GM21528 (cell line): Measurements from ENCODE around the gene LRRC8E.

ENCODE experiments used
- ATAC-seq: cut with Tn5 transposase; IDR thresholded peaks from one replicate; pipeline ENCODE4 v1.9.1; 2021; ENCODE audit warnings: mild to moderate bottlenecking, moderate library complexity; ENCODE audit not compliant: unreplicated experiment, low FRiP score

LRRC8E gene

DNA sequence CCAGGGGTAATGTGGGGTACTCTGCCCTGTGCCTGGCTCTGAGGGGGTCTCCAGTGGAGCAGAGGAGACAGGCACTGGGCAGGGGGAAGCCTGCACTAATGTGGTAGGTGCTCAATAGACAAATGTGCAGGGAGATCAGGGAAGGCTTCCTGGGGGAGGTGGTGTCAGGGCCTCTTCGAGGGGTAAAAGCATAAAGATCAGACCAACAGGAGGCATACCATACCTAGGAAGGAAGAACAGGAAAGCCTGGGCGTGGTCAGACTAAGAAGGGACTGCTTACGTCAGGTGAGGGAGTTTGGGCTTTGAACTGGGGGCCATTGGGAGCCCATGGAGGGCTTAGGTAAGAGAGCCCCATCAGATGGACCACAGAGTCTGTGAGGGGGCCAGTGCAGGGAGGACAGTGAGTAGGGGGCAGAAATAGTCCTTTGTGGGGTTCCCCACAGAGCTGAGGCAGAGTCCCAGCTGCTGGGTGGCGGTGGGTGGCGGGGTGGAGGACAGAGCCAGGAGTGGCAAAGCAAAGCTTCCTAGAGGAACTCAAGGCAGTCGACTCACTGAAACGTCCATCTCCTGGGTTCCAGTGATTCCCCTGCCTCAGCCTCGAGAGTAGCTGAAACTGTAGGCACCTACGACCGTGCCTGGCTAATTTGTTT is 22.9 kb upstream of the LRRC8E start:
- no peak for ATAC-seq

DNA sequence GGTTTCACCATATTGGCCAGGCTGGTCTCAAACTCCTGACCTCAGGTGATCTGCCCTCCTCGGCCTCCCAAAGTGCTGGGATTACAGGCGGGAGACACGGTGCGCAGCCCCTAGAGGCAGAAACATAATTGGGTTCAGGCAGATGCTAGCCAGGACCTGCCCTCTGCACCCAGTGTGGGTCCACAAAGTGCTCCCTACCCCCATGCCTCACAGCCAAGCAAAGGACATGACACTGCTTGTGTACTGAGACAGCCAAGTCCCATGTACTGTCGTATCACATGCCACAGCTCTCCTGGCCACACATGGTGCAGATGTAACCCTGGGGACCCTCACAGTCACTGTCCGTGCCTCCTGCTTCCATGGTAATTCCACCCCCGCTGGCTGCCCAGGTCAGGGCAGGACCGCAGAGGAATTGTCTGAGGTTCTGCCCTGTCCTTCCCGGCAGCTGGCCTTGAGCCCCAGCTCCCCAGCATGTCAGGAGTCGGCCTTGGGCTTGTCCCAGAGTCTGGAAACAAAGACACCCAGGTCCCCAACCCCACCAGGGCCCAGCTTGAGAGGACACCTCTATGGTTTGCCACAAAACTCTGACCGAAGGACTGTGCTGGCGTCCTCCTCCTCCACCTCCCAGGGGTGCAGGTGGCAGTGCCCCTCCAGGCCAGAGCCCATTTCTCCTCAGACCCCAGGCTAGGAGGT is 21.8 kb upstream of the LRRC8E start:
- ATAC-seq: no peak

DNA sequence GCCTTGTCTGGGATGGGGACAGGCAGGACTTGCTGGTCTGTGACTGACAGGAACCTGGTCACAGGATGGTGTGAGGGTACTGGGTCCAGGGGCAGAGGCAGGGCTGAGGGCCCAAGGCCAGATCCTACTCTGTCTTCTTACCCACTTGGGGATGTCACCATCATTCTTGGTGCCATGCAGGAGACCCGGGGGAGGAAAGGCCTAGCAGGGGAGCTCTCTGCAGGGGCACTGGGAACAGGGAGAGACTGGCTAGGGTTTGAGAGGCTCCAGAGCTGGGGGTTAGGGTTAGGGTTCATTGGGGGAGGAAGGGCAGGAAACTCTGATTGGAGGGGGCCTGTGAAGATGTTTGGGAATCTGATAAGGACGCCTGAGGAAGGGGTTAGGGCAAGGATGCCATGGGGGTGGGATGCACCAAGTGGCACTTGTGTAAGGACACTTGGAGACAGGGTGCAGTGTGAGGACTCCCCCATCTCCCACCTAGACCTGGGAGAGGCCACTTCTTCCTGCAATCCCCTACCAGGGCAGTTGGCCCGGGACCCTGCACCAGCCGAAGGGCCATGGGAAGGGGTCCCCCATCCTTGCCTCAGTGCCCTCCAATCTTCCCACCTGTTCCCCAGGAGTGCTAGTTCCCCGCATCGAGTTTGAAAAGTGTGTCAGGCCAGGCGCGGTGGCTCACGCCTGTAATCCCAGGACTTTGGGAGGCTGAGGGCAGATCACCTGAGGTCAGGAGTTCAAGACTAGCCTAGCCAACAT is 21.0 kb upstream of the LRRC8E start:
- no peak for ATAC-seq

DNA sequence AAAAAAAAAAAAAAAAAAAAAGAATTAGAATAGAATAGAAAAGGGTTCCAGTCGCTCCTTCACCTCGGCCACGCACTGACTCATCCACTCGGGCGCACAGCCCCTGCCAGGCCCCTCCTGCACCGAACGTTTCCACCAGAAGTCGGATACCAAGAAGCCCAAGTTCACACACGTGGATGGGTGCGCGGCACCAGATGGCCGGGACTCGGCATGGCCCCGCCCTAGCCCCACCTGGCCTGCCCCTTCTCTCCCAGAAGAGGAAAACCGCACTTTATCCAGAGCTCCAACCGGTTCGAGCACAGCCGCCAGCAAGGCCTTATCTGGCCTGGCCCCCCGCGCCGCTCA is 20.0 kb upstream of the LRRC8E start:
- ATAC-seq: no peak

DNA sequence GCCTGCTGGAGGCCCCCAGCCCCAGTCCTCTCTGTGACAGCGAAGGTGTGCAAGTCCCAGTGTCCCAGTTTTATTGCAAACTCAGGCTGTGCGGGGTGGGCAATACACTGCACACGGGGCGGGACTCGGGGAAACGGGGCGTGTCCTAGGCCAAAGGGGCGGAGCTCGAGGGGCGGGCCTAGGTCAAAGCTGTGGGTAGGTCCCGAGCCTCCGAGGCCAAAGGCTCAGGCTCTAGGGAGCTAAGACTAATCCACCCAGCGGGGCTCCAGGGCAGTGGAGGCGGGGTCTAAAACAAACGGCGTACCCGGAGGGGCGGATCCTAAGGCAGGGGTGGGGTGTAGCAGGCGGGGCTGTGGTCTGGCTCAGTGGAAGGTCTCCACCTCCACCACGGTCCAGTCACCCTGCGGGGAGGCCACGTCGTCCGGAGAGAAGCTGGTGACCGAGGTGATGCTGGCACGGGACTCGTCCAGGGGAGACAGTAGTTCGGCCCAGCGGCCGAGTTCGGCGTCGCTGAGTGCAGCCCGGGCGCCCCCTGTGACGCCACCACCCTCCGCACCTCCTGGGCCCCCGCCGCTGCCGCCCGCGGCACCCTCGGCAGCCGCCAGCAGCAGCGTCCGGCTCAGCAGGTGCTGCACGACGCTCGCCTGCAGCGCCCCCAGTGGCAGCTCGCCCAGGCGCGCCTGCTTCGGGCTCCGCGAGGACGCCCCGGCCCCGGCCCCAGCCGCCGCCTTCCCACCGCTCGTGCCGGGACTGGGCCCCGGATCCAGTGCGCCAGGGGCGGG is 19.4 kb upstream of the LRRC8E start:
- ATAC-seq: peak; percentile 59

DNA sequence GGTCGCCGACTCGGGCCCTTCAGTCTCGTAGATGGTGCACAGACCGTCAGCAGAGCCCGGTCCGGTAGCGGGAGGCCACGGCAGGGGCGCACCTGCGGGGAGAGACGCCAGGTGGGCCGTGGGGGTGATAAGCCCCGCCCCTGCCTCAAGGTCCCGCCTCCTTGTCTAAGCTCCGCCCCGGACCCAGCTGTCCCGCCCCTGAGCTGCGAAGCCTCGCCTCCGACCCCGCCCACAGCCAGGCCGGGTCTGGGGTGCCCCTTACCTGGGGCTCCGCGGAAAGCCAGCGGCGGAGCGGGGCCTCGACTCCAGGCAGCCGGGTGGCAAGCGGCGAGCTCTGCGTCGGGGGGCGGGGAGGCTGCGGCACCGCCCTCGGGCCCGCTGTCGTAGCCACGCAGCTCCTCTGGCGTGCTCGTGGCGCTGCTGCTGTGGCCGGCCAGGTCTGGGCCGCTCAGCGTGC is 18.8 kb upstream of the LRRC8E start:
- ATAC-seq: peak; percentile 45

DNA sequence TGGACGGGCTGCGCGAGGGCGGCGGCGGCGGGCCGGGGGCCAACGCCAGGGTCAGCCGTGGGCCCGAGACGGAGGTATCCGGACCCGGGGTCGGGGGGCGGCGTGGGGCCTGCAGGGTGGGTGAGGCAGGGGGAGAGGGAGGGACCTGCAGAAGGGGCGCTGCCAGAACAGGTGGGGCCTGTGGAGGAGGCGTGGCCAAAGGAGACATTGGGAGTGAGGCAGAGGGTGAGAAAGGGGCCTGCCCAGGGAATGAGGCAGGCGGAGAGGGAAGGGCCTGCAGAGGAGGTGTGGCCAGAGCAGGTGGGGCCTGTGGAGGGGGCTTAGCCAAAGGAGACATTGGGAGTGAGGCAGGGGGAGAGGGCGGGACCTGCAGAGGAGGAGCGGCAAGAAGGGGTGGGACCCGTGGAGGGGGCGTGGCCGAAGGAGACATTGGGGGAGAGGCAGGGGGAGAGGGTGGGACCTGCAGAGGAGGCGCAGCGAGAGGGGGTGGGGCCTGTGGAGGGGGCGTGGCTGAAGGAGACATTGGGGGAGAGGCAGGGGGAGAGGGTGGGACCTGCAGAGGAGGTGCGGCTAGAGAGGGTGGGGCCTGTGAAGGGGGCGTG is 18.3 kb upstream of the LRRC8E start:
- no peak for ATAC-seq

DNA sequence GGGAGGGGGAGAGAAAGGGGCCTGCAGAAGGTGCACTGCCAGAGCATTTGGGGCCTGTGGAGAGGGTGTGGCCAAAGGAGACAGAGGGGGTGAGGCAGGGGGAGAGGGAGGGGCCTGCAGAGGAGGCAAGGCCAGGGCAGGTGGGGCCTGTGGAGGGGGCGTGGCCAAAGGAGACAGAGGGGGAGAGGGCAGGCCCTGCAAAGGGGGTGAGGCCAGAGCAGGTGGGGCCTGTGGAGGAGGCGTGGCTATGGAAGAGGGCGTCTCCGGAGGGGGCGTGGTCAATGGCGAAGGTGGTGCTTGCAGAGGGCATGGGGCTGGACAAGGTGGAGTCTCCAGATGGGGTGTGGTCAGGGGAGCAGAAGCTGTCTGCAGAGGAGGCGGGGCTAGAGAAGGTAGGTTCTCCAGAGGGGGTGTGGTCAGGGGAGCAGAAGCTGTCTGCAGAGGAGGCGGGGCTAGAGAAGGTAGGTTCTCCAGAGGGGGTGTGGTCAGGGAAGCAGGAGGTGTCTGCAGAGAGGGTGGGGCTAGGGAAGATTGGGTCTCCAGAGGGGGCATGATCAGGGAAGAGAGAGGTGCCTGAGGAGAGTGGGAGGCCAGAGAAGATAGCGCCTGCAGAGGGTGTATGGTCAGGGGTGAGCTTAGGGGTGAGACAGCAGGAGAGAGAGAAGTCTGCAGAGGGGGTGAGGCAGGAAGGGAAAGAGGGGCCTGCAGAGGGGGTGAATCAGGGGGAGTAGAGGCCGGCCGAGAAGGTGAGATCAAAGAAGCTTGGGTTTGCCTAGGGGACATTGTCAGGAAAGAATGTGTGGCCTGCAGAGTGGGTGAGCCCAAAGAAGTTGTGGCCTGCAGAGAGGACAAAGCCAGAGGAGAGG is 17.5 kb upstream of the LRRC8E start:
- ATAC-seq: no peak

DNA sequence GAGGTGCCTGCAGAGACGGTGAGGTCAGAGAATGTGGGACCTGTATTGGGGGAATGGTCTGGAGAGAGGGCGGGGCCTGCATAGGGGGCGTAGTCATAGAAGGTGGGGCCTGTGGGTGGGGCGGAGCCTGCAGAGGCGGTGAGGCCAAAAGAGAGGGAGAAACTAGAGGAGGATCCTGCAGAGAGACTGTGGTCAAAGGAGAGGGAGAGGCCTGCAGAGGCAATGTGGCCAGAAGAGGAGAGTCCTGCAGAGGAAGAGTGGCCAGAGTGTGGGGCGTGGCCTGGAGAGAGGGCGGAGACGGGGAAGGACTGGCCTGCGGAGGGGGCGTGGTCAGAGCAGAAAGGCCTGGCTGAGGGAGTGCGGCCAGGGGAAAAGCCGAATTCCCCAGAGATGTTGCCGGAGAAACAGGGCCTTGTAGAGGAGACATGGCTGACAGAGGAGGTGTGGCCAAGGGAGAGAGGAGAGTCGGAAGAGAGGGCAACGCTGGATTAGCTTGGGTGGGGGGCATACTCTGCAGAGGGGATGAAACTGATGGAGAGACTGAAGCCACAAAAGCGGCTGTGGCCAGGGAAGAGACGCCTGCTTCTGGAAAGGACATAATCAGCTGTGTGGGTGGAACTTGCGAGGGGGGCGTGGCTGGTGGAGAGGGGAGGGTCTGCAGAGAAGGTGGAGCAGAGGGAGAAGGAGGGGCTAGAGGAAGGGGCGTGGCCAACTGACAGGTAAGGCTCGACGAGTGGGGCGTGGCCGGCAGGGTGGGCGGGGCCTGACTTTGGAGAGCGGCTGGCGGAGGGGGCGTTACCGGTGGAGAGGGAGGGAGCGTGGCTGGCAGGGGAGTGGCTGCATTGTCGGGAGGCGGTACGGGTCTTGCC is 16.6 kb upstream of the LRRC8E start:
- no peak for ATAC-seq

DNA sequence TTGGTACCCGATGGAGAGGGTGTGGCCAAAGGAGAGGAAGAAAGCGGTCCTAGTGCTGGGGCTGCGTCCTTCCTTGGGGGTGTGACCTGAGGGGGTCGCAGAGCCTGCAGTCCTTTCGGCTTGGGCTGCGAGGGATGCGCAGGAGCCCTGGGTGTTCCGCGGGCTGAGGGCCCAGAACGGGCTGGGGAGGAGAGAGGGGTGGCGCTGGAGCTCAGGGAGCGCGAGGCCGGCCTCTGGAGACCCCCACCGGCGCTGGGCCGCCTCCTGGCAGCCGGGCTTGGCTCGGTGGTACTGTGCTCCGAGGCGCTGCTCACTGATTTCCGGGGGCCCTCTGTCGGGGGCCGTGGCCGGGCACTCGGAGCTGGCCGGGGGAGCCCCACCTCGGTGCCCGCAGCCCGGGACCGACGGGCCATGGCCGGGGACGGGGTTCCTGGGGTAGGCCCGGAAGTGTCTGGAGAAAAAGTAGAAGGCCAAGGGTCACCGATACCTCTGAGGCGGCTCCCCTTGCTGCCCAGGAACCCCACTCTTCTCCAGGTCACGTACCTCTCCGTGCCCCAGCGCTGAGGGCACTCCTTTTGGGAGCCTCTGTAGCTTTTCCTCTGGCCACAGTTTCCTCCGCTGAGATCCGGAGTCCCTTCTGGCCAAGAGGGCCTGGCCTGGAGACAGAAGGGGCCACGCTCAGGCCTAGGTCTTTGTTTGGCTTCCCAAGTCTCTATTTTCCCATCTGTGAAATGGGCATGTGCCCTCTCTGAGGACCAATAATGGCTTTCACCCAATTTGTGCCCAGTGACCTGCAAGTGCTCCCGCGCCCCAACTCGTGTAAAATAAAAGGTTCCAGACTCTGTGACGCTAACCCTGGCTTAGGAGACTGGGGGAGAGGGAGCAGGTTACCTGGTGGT is 15.8 kb upstream of the LRRC8E start:
- ATAC-seq: no peak

DNA sequence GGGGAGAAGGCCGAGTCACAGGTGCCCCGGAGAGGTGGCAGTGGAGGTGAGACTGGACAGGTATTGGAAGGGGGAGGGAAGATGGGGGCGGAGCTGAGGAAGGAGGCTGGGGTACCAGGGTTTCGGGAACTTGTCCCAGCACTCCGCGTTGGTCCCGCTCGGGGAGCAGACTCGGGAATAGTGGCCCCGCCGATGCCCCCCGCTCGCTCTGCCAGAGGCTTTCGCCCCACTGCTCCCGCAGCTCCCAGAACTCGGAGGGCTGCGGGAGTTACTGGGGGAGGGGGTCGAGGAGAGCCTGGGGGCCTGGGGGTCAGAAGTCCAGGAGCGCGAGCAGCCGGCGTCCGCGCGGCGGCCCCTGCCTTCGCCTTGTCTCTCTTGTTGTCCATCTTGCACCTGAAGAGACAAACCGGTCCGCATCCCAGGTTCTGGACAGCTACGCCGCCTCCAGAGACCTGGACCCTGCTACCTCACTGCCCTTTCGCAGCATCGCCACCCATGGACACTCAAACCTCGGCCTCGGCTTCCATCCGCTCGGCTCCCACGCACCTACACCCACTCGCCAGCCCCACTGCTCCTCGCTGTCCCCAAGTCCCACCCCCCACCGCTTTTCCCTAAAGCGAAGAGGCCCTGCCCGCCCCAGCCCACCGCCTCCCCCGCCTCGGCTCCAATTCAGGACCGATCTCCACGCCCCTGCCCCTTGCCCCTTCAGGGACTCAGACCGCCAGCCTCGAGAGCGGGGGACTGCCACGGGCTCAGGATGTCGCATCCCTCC is 14.8 kb upstream of the LRRC8E start:
- no peak for ATAC-seq

DNA sequence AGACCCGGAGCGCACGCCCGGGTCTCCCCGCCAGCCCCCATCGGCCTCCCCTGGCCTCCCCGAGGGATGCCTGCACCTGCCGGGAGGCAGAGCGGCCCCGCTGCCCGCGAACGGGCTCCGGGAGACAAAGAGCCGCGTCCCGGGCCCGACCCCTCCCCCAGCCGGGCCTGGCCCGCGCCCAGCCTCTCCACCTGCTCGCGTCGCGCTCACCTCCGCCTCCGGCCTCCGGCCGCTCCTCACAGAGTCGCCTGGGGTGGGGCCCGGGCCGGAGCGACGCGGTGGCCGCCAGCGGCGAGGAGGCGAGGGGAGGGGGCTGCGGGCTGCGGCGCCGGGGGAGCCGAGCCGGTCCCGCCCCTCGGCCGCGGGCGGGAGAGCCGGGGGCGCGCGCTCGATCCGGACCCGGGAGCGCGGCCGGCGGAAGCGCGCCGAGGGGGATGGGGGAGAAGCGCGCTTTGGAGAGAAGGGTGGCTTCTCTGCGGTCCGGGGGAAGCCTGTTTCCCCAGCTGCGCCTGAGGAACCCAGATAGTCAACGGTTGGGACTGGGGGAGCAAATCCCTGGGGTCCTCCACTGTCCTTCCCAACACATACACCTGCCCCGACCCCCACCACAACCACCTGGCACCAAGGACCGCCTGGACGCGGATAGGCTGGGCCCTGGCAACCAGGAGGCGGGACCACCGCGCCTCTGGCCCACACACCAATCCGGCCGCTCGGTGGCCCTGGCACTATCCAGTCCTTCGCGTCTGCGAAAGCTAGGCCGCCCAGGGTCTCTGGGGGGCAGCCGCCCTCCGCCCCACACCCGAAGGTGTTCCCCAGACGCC is 14.0 kb upstream of the LRRC8E start, which contains the start of gene PRR36:
TSS of gene PRR36 (minus strand) at position 315 of the 821 bp plus-strand sequence. CDS start 701 bp downstream, outside the sequence.
- ATAC-seq: no peak

DNA sequence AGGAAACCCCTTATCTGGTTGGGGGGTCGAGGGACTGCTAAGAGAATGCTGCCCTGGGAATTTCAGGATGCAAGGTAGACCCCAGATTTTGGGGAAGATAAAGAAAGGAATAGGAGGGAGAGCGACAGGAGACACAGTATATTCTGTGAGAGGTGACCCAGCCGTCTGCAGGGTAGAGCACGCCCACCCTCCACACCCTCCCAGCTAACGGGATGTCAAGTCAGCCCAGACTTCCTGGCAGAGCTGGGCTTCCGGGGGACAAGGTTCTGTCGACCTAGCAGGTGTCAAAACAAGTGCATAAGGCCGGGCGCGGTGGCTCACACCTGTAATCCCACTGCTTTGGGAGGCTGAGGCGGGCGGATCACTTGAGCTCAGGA is 13.4 kb upstream of the LRRC8E start:
- ATAC-seq: no peak

DNA sequence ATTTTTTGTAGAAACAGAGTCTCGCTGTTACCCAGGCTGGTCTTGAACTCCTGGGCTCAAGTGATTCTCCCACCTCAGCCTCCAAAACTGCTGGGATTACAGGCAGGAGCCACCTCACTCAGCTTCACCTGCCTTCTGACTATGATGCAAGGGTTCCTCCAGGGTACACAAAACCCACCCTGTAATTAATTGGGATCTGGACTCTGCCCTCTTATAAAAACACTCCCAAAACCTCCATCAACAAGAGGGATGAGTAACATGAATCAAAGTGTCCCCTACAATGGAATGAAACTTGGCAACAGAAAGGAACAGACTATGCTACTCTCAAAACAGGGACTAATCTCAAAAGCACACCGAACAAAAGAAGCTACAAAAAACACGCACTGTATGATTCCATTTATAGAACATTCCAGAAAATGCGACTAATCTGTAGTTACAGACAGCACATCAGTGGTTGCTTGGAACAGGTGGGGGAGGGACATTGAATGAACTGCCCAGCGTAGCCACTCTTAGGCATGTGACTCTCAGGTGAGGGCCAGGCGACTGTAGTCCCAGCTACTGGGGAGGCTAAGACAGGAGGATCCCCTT is 11.0 kb upstream of the LRRC8E start:
- ATAC-seq: no peak

DNA sequence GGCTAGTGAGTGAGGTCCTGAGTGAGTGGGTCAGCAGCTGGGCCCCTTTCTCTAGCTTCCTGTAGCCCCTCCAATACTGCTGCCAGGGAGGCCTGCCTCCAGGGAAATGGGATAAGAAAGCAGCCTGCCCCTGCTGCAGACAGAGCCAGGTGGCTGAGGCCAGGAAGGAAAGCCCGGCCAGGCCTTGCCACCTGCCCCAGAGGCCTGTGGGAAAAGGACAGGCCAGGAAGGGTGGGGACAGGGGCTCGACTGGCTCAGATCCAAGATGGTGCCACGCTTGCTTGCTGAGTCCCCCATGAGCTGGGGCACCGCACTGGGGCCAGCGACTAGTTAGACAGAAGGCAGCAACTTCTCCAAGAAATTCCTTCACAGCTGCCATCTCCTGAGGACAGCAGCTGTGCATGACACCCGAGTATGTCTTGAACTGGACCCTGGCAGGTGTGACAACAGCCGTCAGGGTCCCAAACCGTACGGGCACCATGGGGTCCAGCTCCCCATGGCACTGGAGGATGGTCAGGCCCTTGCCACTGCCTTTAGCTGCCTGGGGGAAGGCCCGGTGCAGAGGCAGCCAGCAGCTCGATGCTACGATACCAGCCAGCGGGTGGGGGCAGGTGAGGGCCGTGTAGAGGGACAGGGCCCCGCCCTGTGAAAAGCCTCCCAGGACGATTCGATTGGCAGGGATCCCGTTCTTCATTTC is 9.1 kb upstream of the LRRC8E start:
- no peak for ATAC-seq
